SK-N-SH (cell line): ENCODE measurements around the gene DPP10. TPM values are rescaled to one million over a fixed set of nuclear protein-coding genes. Genes with fewer than 3 reads are reported as not detected.

Experiments
- CTCF ChIA-PET: fragments of 300-600, 350-600 bp; formaldehyde crosslinking; extraction: SDS; loops from one replicate; lab custom pipeline; 2021; lab: Yijun Ruan, JAX
- POLR2A ChIA-PET: fragments of 350-600 bp; sonication (Branson Sonifier 250); formaldehyde crosslinking; extraction: SDS; loops from one replicate; lab custom pipeline; 2020; ENCODE audit warnings: antibody characterized with exemption, inconsistent platforms; lab: Yijun Ruan, JAX
- DNase-seq: peaks from one replicate; pipeline ENCODE4 v3.0.0; 2012
- H2AFZ ChIP-seq: fragments of 200-600 bp; sonication (generic); 2 replicates; pipeline ENCODE4 v1.8.1; 2016; ENCODE audit warnings: antibody characterized with exemption, mild to moderate bottlenecking, low read depth
- H3F3A ChIP-seq: fragments of 200-600 bp; sonication (generic); replicated peaks from 2 replicates; pipeline ENCODE3; 2016; ENCODE audit warnings: antibody characterized with exemption, mild to moderate bottlenecking; ENCODE audit not compliant: insufficient read depth
- H3K27ac ChIP-seq, 2 experiments: fragments of 200-500 bp in 1 of 2; fragments of 200-600 bp in 1 of 2; sonication (Bioruptor generic) in 1 of 2; sonication (generic), shearing (Covaris generic) in 1 of 2; 2 replicates each; pipeline versions ENCODE4 v1.5.1 to v1.6.1; 2014 to 2016; ENCODE audit warnings: low read depth in 2 of 2, inconsistent platforms in 1 of 2, low read length in 1 of 2, mild to moderate bottlenecking in 1 of 2, mixed read lengths in 1 of 2
- H3K27me3 ChIP-seq: fragments of 200-600 bp; sonication (generic), shearing (Covaris generic); 2 replicates; pipeline ENCODE4 v1.6.1; 2016; ENCODE audit warnings: mixed run types; ENCODE audit not compliant: insufficient read depth
- H3K36me3 ChIP-seq, 2 experiments: fragments of 200-500 bp in 1 of 2; fragments of 200-600 bp in 1 of 2; sonication (Bioruptor generic) in 1 of 2; sonication (generic) in 1 of 2; replicated peaks in 1 of 2; 2 replicates each; pipeline versions ENCODE3 to v1.5.1; 2014 to 2016; ENCODE audit warnings: low read length in 1 of 2, mild to moderate bottlenecking in 1 of 2; ENCODE audit not compliant: insufficient read depth in 2 of 2, control insufficient read depth in 1 of 2
- H3K4me1 ChIP-seq, 2 experiments: fragments of 200-500 bp in 1 of 2; fragments of 200-600 bp in 1 of 2; sonication (Bioruptor generic) in 1 of 2; sonication (generic), shearing (Covaris generic) in 1 of 2; 2 replicates each; pipeline versions ENCODE4 v1.5.1 to v1.6.1; 2014 to 2016; ENCODE audit warnings: low read depth in 1 of 2, low read length in 1 of 2, mixed run types in 1 of 2; ENCODE audit not compliant: insufficient read depth in 2 of 2, control insufficient read depth in 1 of 2
- H3K4me2 ChIP-seq: fragments of 200-600 bp; sonication (generic), shearing (Covaris generic); 2 replicates; pipeline ENCODE4 v1.6.1; 2017; ENCODE audit warnings: mixed run types
- H3K4me3 ChIP-seq, 2 experiments: fragments of 200-500 bp in 1 of 2; fragments of 200-600 bp in 1 of 2; sonication (Bioruptor generic) in 1 of 2; sonication (generic), shearing (Covaris generic) in 1 of 2; 2 replicates each; pipeline versions ENCODE4 v1.5.1 to v1.8.1; 2014 to 2016; ENCODE audit warnings: low read depth in 2 of 2, inconsistent platforms in 1 of 2, low read length in 1 of 2, mild to moderate bottlenecking in 1 of 2, mixed read lengths in 1 of 2, moderate library complexity in 1 of 2
- H3K79me2 ChIP-seq: fragments of 200-600 bp; sonication (generic); 2 replicates; pipeline ENCODE4 v1.8.1; 2017; ENCODE audit warnings: mild to moderate bottlenecking; ENCODE audit not compliant: insufficient read depth
- H3K9ac ChIP-seq: fragments of 200-600 bp; sonication (generic); 2 replicates; pipeline ENCODE4 v1.6.1; 2017; ENCODE audit warnings: mixed run types
- H3K9me2 ChIP-seq: fragments of 200-600 bp; sonication (generic); 2 replicates; pipeline ENCODE4 v1.6.1; 2017; ENCODE audit warnings: mixed run types
- H3K9me3 ChIP-seq: fragments of 200-600 bp; sonication (generic); 2 replicates; pipeline ENCODE4 v1.6.1; 2017; ENCODE audit warnings: mixed run types, mild to moderate bottlenecking, moderate library complexity
- H4K20me1 ChIP-seq: fragments of 200-600 bp; sonication (generic); 2 replicates; pipeline ENCODE4 v1.6.1; 2017; ENCODE audit warnings: mild to moderate bottlenecking, mixed run types; ENCODE audit not compliant: insufficient read depth
- CTCF ChIP-seq: fragments of 200-600 bp; sonication (generic); IDR thresholded peaks from 2 replicates; pipeline ENCODE4 v1.6.1; 2017; ENCODE audit warnings: antibody characterized with exemption, mild to moderate bottlenecking, moderate library complexity
- ELF1 ChIP-seq: IDR thresholded peaks from 2 replicates; pipeline ENCODE4 v1.4.0; 2012
- EP300 ChIP-seq, 2 experiments: IDR thresholded peaks; 2 replicates each; pipeline versions ENCODE4 v1.4.0 to v1.6.1; 2012; ENCODE audit warnings: borderline replicate concordance in 1 of 2, low read depth in 1 of 2, low read length in 1 of 2
- FOXJ3 ChIP-seq: sonication (generic); formaldehyde crosslinking; IDR thresholded peaks from 2 replicates; pipeline ENCODE4 v1.5.1; 2020; ENCODE audit warnings: mild to moderate bottlenecking, missing genetic modification reagents
- FOXM1 ChIP-seq: IDR thresholded peaks from 2 replicates; pipeline ENCODE4 v1.4.0; 2012; ENCODE audit warnings: low read depth, mild to moderate bottlenecking
- GABPA ChIP-seq: IDR thresholded peaks from 2 replicates; pipeline ENCODE4 v1.4.0; 2012; ENCODE audit warnings: low read depth, mild to moderate bottlenecking
- JUND ChIP-seq: IDR thresholded peaks from 2 replicates; pipeline ENCODE4 v1.4.0; 2012
- MEF2A ChIP-seq: IDR thresholded peaks from 2 replicates; pipeline ENCODE4 v1.4.0; 2012; ENCODE audit warnings: low read depth, borderline replicate concordance
- NFIC ChIP-seq: IDR thresholded peaks from 2 replicates; pipeline ENCODE4 v1.4.0; 2012; ENCODE audit warnings: borderline replicate concordance
- POLR2AphosphoS5 ChIP-seq: IDR thresholded peaks from 2 replicates; pipeline ENCODE4 v1.6.1; 2012; ENCODE audit warnings: low read depth, low read length
- RAD21 ChIP-seq: IDR thresholded peaks from 2 replicates; pipeline ENCODE4 v1.6.1; 2012; ENCODE audit warnings: mild to moderate bottlenecking, low read length
- RFX5 ChIP-seq: IDR thresholded peaks from 2 replicates; pipeline ENCODE4 v1.6.1; 2012; ENCODE audit warnings: mild to moderate bottlenecking, improper control_type of control experiment, low read length
- SIN3A ChIP-seq: IDR thresholded peaks from 2 replicates; pipeline ENCODE4 v1.6.1; 2012; ENCODE audit warnings: low read depth, mild to moderate bottlenecking, low read length, moderate library complexity, borderline replicate concordance
- TAF1 ChIP-seq: IDR thresholded peaks from 2 replicates; pipeline ENCODE4 v1.6.1; 2012; ENCODE audit warnings: low read depth, mild to moderate bottlenecking, low read length, moderate library complexity, borderline replicate concordance
- TEAD4 ChIP-seq: IDR thresholded peaks from 2 replicates; pipeline ENCODE4 v1.4.0; 2012; ENCODE audit warnings: mild to moderate bottlenecking, borderline replicate concordance; ENCODE audit not compliant: insufficient read depth
- YY1 ChIP-seq: IDR thresholded peaks from 2 replicates; pipeline ENCODE4 v1.4.0; 2012; ENCODE audit warnings: low read depth, mild to moderate bottlenecking
- WGBS: methylation state at CpG from one replicate; pipeline ENCODE4 v1.1.6; 2017; ENCODE audit warnings: low lambda C conversion rate; 5-methylcytosine and 5-hydroxymethylcytosine counted together
- polyA plus RNA-seq, 3 experiments: library from polyadenylated mRNA; depleted of rRNA; stranded (reverse); fragments of >200 nt; gene quantifications; 2 replicates each; pipeline ENCODE4 v1.2.3, GENCODE V29; 2012
- TF ChIP-seq, protein P1 (sequence below): IDR thresholded peaks from 2 replicates; pipeline ENCODE4 v1.4.0; 2012; ENCODE audit warnings: low read depth
- TF ChIP-seq, protein P2 (sequence below): IDR thresholded peaks from 2 replicates; pipeline ENCODE4 v1.4.0; 2012; ENCODE audit warnings: low read depth, borderline replicate concordance
- TF ChIP-seq, protein P3 (sequence below): IDR thresholded peaks from 2 replicates; pipeline ENCODE4 v1.4.0; 2012; ENCODE audit warnings: low read depth, borderline replicate concordance
- TF ChIP-seq, protein P4 (sequence below): fragments of 150-350 bp; IDR thresholded peaks from 2 replicates; pipeline ENCODE4 v1.6.1; 2016; ENCODE audit warnings: mild to moderate bottlenecking, low read depth, low read length

DPP10 gene
- polyA plus RNA-seq, 1 of the 3 experiments (the other 2 are of a cell fraction): not detected

- TF ChIP-seq, protein P1, sequence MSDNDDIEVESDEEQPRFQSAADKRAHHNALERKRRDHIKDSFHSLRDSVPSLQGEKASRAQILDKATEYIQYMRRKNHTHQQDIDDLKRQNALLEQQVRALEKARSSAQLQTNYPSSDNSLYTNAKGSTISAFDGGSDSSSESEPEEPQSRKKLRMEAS: no peak
- TF ChIP-seq, all 33 proteins: peak for 0
Observed at GRCh38 chr2:115763601-115764000, 1321.2 kb downstream of the DPP10 start (continued).

DNA sequence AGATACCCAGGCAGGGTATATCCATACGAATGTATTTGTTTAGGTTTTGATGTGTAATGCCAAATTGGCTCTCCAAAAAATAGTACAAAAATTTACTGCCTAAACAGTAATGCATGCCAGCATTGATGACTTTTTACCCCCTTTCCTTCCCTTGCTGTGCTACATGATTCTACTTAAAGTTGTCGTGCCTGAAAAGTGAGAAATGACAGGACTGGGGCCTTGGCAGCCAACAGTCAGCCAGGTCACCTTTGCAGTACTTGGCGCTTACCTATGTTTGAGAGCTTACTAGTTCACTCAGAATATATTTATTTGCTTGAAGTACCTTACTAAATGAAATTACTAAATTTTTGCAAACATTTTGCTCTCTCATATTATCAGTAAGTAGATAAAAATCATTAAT, 1329.1 kb downstream of the DPP10 start:
- TF ChIP-seq NFIC (no peak), FOXM1 (no peak)
- 28% methylated on average over 3 of the region's 3 CpGs for WGBS
- no peaks in the 10 kb centered on the region for H3K9me2 ChIP-seq
- H2AFZ ChIP-seq: no peak overlapping the region
- H3K27me3 ChIP-seq: no peaks in the 10 kb centered on the region
- H3K4me3 ChIP-seq: no peak overlapping the region
- H3K9ac ChIP-seq: no peak overlapping the region
- no peaks in the 10 kb centered on the region for H3K4me1 ChIP-seq
- CTCF ChIA-PET: no interaction called here
- no peaks in the 10 kb centered on the region for H4K20me1 ChIP-seq
- no peaks in the 10 kb centered on the region for H3K36me3 ChIP-seq
- POLR2A ChIA-PET: no interaction called here
- H3K79me2 ChIP-seq: no peaks in the 10 kb centered on the region
- H3K4me2 ChIP-seq: no peak overlapping the region
- H3K27ac ChIP-seq: no peak overlapping the region
- H3K9me3 ChIP-seq: no peaks in the 10 kb centered on the region
- no peaks in the 10 kb centered on the region for H3F3A ChIP-seq
- no peak for DNase-seq

DNA sequence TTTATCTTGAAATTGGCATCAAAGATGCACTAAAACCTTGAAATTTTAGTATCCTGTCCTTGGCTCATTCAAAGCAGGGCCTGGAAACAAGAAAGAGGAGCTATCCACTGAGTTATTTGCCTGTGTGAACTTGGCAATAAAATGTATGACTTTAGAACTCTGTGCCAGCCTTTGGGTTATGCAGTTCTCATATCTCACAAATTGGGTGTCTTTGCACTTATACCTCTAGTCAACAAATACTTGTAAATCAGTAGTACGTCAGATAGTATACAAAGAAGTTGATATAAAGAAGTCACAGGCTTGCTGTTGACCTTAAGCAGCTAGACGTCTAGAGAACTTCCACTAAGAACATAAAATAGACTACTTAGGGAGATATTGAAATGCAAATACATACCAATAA, 1331.9 kb downstream of the DPP10 start:
- Histone ChIP-seq H3K4me1 (no peaks in the 10 kb centered on the region), H3K9me2 (no peaks in the 10 kb centered on the region), H3K36me3 (no peaks in the 10 kb centered on the region), H3F3A (no peaks in the 10 kb centered on the region), H3K9ac (no peak overlapping the region), H3K4me2 (no peak overlapping the region), H3K9me3 (no peaks in the 10 kb centered on the region), H3K4me3 (no peak overlapping the region), H4K20me1 (no peaks in the 10 kb centered on the region), H2AFZ (no peak overlapping the region), H3K27me3 (no peaks in the 10 kb centered on the region), H3K79me2 (no peaks in the 10 kb centered on the region), H3K27ac (no peak overlapping the region)
- TF ChIP-seq FOXM1: no peak
- no peak for TF ChIP-seq TEAD4
- no peak for TF ChIP-seq YY1
- TF ChIP-seq, protein P2, sequence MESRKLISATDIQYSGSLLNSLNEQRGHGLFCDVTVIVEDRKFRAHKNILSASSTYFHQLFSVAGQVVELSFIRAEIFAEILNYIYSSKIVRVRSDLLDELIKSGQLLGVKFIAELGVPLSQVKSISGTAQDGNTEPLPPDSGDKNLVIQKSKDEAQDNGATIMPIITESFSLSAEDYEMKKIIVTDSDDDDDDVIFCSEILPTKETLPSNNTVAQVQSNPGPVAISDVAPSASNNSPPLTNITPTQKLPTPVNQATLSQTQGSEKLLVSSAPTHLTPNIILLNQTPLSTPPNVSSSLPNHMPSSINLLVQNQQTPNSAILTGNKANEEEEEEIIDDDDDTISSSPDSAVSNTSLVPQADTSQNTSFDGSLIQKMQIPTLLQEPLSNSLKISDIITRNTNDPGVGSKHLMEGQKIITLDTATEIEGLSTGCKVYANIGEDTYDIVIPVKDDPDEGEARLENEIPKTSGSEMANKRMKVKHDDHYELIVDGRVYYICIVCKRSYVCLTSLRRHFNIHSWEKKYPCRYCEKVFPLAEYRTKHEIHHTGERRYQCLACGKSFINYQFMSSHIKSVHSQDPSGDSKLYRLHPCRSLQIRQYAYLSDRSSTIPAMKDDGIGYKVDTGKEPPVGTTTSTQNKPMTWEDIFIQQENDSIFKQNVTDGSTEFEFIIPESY: no peak
- TF ChIP-seq JUND: no peak
- no peak for TF ChIP-seq CTCF
- no peak for TF ChIP-seq FOXJ3 (CRISPR knock-in tag)
- TF ChIP-seq GABPA: no peak
- TF ChIP-seq EP300 (IDR thresholded peaks at IDR 0.05; ENCODE audit: borderline replicate concordance in 1 of 2, low read depth in 1 of 2, low read length in 1 of 2): no peak
- TF ChIP-seq RFX5: no peak
- TF ChIP-seq POLR2AphosphoS5: no peak
- no peak for TF ChIP-seq ELF1
- no peak for TF ChIP-seq RAD21
- TF ChIP-seq, protein P1: no peak
- TF ChIP-seq, protein P3, sequence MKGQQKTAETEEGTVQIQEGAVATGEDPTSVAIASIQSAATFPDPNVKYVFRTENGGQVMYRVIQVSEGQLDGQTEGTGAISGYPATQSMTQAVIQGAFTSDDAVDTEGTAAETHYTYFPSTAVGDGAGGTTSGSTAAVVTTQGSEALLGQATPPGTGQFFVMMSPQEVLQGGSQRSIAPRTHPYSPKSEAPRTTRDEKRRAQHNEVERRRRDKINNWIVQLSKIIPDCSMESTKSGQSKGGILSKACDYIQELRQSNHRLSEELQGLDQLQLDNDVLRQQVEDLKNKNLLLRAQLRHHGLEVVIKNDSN: no peak
- TF ChIP-seq MEF2A: no peak
- TF ChIP-seq, protein P4, sequence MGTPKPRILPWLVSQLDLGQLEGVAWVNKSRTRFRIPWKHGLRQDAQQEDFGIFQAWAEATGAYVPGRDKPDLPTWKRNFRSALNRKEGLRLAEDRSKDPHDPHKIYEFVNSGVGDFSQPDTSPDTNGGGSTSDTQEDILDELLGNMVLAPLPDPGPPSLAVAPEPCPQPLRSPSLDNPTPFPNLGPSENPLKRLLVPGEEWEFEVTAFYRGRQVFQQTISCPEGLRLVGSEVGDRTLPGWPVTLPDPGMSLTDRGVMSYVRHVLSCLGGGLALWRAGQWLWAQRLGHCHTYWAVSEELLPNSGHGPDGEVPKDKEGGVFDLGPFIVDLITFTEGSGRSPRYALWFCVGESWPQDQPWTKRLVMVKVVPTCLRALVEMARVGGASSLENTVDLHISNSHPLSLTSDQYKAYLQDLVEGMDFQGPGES: no peak
- TF ChIP-seq SIN3A: no peak
- TF ChIP-seq TAF1: no peak
- POLR2A ChIA-PET: no interaction called here
- 13% methylated on average over 2 of the region's 2 CpGs for WGBS
- CTCF ChIA-PET: no interaction called here
- DNase-seq: no peak
